ENCODE measurements around the gene EEF1AKMT1. TPM values are rescaled to one million over a fixed set of nuclear protein-coding genes. Genes with fewer than 3 reads are reported as not detected.
A peak's percentile ranks its signal among the peaks of the same experiment; 100 is the strongest.

EEF1AKMT1 gene
- total RNA-seq, 2 donors from 2014 or later = 11.1 to 12.5 TPM

DNA sequence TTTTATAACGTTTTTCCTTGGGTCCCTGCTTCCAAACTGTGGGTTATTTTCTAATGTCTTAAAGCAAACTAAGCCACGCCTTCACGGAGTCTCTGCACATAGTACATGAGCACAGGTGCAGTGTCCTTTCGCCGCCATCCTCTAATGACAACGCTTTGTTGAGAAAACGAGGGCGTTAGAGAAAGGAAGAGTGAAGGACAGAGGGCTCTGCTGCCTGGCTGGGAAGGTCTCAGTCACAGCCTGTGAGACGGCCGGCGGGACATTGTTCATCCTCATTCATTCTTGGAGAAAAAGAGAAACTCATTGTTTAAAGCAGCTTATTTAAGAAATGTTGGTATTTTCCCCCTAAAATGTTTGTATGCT, 60.8 kb downstream of the EEF1AKMT1 start:
- TF ChIP-seq, protein P1, sequence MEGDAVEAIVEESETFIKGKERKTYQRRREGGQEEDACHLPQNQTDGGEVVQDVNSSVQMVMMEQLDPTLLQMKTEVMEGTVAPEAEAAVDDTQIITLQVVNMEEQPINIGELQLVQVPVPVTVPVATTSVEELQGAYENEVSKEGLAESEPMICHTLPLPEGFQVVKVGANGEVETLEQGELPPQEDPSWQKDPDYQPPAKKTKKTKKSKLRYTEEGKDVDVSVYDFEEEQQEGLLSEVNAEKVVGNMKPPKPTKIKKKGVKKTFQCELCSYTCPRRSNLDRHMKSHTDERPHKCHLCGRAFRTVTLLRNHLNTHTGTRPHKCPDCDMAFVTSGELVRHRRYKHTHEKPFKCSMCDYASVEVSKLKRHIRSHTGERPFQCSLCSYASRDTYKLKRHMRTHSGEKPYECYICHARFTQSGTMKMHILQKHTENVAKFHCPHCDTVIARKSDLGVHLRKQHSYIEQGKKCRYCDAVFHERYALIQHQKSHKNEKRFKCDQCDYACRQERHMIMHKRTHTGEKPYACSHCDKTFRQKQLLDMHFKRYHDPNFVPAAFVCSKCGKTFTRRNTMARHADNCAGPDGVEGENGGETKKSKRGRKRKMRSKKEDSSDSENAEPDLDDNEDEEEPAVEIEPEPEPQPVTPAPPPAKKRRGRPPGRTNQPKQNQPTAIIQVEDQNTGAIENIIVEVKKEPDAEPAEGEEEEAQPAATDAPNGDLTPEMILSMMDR (IDR thresholded peaks at IDR 0.05) = no peak
- H3K36me3 ChIP-seq = no peaks in the 10 kb centered on the region
- H3K27me3 ChIP-seq = no peaks in the 10 kb centered on the region
- peaks cover 0 to 24% of the 10 kb centered on the region in 2 donors for H3K4me1 ChIP-seq
- DNase-seq (ENCODE audit: low spot score) = peak; percentile 59
- no peaks in the 10 kb centered on the region for H3K9me3 ChIP-seq
- peak overlapping the region in 1 of 2 donors; percentile 33 for H3K4me3 ChIP-seq
- peak overlapping the region; percentile 75 to 78 for H3K27ac ChIP-seq

DNA sequence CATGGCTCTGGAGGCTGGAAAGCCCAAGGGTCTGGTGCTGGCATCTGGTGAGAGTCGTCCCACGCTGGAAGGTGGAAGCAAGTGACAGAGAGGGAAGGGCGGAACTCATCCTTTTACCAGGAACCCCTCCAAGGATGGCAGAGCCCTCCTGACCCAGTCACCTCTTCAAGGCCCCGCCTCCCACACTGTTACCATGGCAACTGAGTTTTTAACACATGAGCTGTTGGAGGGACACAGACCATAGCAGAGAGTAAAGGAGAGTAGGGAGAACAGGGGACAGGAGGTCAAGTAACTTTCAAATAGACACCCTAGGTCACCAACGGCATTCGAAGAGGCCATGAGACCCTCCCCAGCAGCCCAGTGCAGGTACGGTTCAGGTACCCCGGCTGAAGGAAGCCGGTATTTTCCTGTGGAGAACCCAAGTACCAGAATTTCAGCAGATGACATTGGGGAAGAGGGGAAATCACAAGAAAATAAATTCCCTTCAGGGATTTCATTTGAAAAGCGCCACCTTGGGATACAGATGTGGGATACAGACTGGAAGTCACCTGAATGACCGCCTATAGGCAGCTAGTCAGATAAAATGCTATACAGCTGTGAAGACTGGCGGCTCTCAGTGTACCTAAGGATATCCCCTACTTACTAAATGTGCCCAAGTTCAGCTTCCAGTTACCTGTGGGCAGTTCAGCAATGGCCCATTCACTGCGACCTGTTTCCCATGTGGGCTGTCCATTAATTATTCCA, 62.3 kb downstream of the EEF1AKMT1 start:
- no peaks in the 10 kb centered on the region for H3K36me3 ChIP-seq
- no peaks in the 10 kb centered on the region for H3K9me3 ChIP-seq
- H3K27ac ChIP-seq = no peak overlapping the region
- H3K4me1 ChIP-seq = peaks cover 0 to 24% of the 10 kb centered on the region in 2 donors
- TF ChIP-seq, protein P1 (IDR thresholded peaks at IDR 0.05) = peak in 1 of 2 donors; percentile 16
- no peaks in the 10 kb centered on the region for H3K27me3 ChIP-seq
- no peak overlapping the region for H3K4me3 ChIP-seq
- peak; percentile 56 for DNase-seq (ENCODE audit: low spot score)

DNA sequence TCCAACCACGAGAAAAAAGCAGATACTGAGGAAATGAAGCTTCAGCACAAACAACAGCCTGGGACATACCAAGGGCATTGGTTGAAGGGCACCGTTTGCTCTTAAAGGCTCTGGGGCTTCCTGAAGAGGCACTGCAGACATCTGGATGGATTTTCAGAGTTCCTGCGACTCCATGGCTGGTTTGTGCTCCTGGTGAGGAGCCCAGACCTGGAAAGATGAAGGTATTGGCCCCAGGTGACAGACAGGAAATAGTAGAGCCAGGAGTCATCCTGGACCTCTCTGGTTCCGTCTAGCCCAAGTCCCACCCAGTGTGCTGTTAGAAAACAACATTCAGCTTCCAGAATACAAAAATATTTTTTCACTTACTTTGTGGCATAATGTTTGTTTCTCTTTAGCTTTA, 64.0 kb downstream of the EEF1AKMT1 start:
- no peaks in the 10 kb centered on the region for H3K27me3 ChIP-seq
- DNase-seq (ENCODE audit: low spot score) = peak; percentile 57
- H3K9me3 ChIP-seq = no peaks in the 10 kb centered on the region
- TF ChIP-seq, protein P1 (IDR thresholded peaks at IDR 0.05) = no peak
- H3K36me3 ChIP-seq = no peaks in the 10 kb centered on the region
- peaks cover 0 to 24% of the 10 kb centered on the region in 2 donors for H3K4me1 ChIP-seq
- no peak overlapping the region for H3K4me3 ChIP-seq
- H3K27ac ChIP-seq = peak overlapping the region; percentile 29 to 58

DNA sequence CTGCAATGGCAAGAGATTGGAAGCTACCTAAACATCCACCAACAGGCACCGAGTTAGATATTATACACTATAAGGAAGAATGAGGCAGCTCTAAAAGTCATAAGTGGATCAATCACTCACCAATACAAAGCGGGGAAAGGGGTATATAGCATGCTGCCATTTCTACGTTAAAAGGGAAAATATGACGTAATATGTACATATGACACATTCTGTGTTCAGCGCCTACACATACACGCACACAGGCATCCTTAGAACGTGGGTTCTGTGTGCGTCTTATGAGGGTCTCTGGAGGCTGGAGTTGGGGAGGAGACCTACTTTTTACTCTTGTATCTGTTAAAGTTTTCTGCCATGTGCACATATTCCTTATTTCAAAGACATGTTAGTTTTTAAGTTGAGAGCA, 64.4 kb downstream of the EEF1AKMT1 start:
- no peaks in the 10 kb centered on the region for H3K36me3 ChIP-seq
- DNase-seq (ENCODE audit: low spot score) = no peak
- peak overlapping the region; percentile 29 to 58 for H3K27ac ChIP-seq
- peaks cover 0 to 26% of the 10 kb centered on the region in 2 donors for H3K4me1 ChIP-seq
- H3K9me3 ChIP-seq = no peaks in the 10 kb centered on the region
- no peaks in the 10 kb centered on the region for H3K27me3 ChIP-seq
- no peak overlapping the region for H3K4me3 ChIP-seq
- TF ChIP-seq, protein P1 (IDR thresholded peaks at IDR 0.05) = no peak

DNA sequence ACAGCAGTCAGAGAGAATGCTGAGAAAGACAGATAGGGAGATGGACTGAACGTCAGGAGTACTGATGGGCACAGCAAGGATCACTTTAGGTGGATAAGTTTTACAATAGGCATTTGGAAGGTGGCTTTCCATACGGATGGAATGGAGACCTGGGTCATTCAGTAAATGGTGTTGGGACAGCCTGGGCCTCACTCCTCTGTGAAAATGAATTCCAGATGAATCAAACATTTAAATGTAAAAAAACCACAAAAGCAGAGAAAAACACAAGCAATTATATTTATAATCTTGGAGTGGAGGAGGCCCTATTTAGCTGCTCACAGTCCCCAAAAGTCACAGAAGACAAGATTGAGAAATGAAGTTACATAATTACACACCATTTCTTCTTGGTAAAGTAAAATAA, 65.5 kb downstream of the EEF1AKMT1 start:
- no peaks in the 10 kb centered on the region for H3K27me3 ChIP-seq
- H3K27ac ChIP-seq = peak overlapping the region in 1 of 2 donors; percentile 55
- H3K4me3 ChIP-seq = no peak overlapping the region
- TF ChIP-seq, protein P1 (IDR thresholded peaks at IDR 0.05) = no peak
- no peaks in the 10 kb centered on the region for H3K9me3 ChIP-seq
- DNase-seq (ENCODE audit: low spot score) = peak; percentile 21
- H3K4me1 ChIP-seq = peaks cover 0 to 16% of the 10 kb centered on the region in 2 donors
- no peaks in the 10 kb centered on the region for H3K36me3 ChIP-seq

DNA sequence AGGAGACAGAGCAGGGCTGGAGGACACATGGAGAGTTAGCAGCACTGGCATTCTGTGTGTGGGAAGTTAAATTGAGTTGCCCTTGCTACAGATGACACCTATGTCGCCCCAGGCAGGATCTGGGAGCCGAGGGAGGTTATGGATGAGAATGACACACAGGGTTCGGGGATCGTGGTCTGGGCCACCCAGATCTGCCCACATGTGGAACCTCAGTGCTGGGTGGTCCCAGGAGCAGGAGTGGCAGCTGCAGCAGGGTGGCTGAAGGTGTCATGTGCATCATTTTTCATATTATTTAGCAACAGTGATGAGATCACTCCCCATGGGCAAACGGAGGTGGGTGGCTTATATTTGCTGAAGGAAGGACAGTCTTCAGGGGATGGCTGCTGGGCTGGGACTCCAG, 67.1 kb downstream of the EEF1AKMT1 start:
- Histone ChIP-seq H3K4me1 (peaks cover 0 to 16% of the 10 kb centered on the region in 2 donors), H3K27ac (no peak overlapping the region), H3K9me3 (no peaks in the 10 kb centered on the region), H3K4me3 (no peak overlapping the region), H3K36me3 (no peaks in the 10 kb centered on the region), H3K27me3 (no peaks in the 10 kb centered on the region)
- DNase-seq (ENCODE audit: low spot score) = no peak
- TF ChIP-seq, protein P1 (IDR thresholded peaks at IDR 0.05) = no peak
